Measurements from ENCODE around the gene CDH4.

Gene CDH4

GRCh38 chr20:61278296-61278695 is 26.2 kb downstream of the CDH4 start:
- no peak for DNase-seq (ENCODE audit: low read depth)
- H3K4me3 ChIP-seq (ENCODE audit: low read depth, low read length): no peak overlapping the region

- DNase-seq (ENCODE audit: low read depth): no peak
- H3K4me3 ChIP-seq (ENCODE audit: low read depth, low read length): no peak overlapping the region
Measured at GRCh38 chr20:61279621-61280150, 27.6 kb downstream of the CDH4 start.

- DNase-seq (ENCODE audit: low read depth): no peak
Measured at GRCh38 chr20:61280217-61280980, 28.3 kb downstream of the CDH4 start.

GRCh38 chr20:61281286-61281795 is 29.3 kb downstream of the CDH4 start:
- DNase-seq (ENCODE audit: low read depth): no peak
- H3K4me3 ChIP-seq (ENCODE audit: low read depth, low read length): no peak overlapping the region

More at GRCh38 chr20:61280217-61280980, 28.3 kb downstream of the CDH4 start:
- H3K4me3 ChIP-seq (ENCODE audit: low read depth, low read length): no peak overlapping the region

- no peak overlapping the region for H3K4me3 ChIP-seq (ENCODE audit: low read depth, low read length)
- no peak for DNase-seq (ENCODE audit: low read depth)
Measured at GRCh38 chr20:61284752-61285151, 32.7 kb downstream of the CDH4 start.

- no peak for DNase-seq (ENCODE audit: low read depth)
- H3K4me3 ChIP-seq (ENCODE audit: low read depth, low read length): no peak overlapping the region
Measured at GRCh38 chr20:61285152-61285645, 33.1 kb downstream of the CDH4 start.

- H3K4me3 ChIP-seq (ENCODE audit: low read depth, low read length): no peak overlapping the region
- no peak for DNase-seq (ENCODE audit: low read depth)
Measured at GRCh38 chr20:61285691-61286090, 33.6 kb downstream of the CDH4 start.

- H3K4me3 ChIP-seq (ENCODE audit: low read depth, low read length): no peak overlapping the region
- no peak for DNase-seq (ENCODE audit: low read depth)
Measured at GRCh38 chr20:61287583-61288275, 35.7 kb downstream of the CDH4 start.

- DNase-seq (ENCODE audit: low read depth): no peak
- no peak overlapping the region for H3K4me3 ChIP-seq (ENCODE audit: low read depth, low read length)
Measured at GRCh38 chr20:61288331-61288784, 36.3 kb downstream of the CDH4 start.

- DNase-seq (ENCODE audit: low read depth): no peak
- H3K4me3 ChIP-seq (ENCODE audit: low read depth, low read length): no peak overlapping the region
Measured at GRCh38 chr20:61289166-61289565, 37.1 kb downstream of the CDH4 start.

GRCh38 chr20:61290721-61291120 is 38.7 kb downstream of the CDH4 start:
- no peak for DNase-seq (ENCODE audit: low read depth)
- H3K4me3 ChIP-seq (ENCODE audit: low read depth, low read length): no peak overlapping the region

GRCh38 chr20:61291166-61291829 is 39.2 kb downstream of the CDH4 start:
- H3K4me3 ChIP-seq (ENCODE audit: low read depth, low read length): no peak overlapping the region
- DNase-seq (ENCODE audit: low read depth): no peak

- no peak overlapping the region for H3K4me3 ChIP-seq (ENCODE audit: low read depth, low read length)
Measured at GRCh38 chr20:61292391-61292790, 40.3 kb downstream of the CDH4 start.

GRCh38 chr20:61292821-61293612 is 41.0 kb downstream of the CDH4 start:
- no peak for DNase-seq (ENCODE audit: low read depth)

More at GRCh38 chr20:61292391-61292790, 40.3 kb downstream of the CDH4 start:
- no peak for DNase-seq (ENCODE audit: low read depth)

GRCh38 chr20:61293951-61294350 is 41.9 kb downstream of the CDH4 start:
- no peak overlapping the region for H3K4me3 ChIP-seq (ENCODE audit: low read depth, low read length)
- DNase-seq (ENCODE audit: low read depth): no peak

More at GRCh38 chr20:61292821-61293612, 41.0 kb downstream of the CDH4 start:
- H3K4me3 ChIP-seq (ENCODE audit: low read depth, low read length): no peak overlapping the region

- H3K4me3 ChIP-seq (ENCODE audit: low read depth, low read length): no peak overlapping the region
- DNase-seq (ENCODE audit: low read depth): no peak
Measured at GRCh38 chr20:61295249-61295648, 43.2 kb downstream of the CDH4 start.

GRCh38 chr20:61295682-61296628 is 43.9 kb downstream of the CDH4 start:
- DNase-seq (ENCODE audit: low read depth): no peak
- no peak overlapping the region for H3K4me3 ChIP-seq (ENCODE audit: low read depth, low read length)

GRCh38 chr20:61296629-61297019 is 44.6 kb downstream of the CDH4 start:
- DNase-seq (ENCODE audit: low read depth): no peak

More at GRCh38 chr20:61296629-61297019, 44.6 kb downstream of the CDH4 start:
- H3K4me3 ChIP-seq (ENCODE audit: low read depth, low read length): no peak overlapping the region
